WTC11 (cell line): ENCODE measurements around the gene AFAP1L1. TPM values are rescaled to one million over a fixed set of nuclear protein-coding genes. Genes with fewer than 3 reads are reported as not detected.

Experiments used
- ATAC-seq: fragments of 200-7000 bp; cut with Tn5 transposase; 2 replicates; pipeline ENCODE4 v1.10.0; 2021; ENCODE audit warnings: mild to moderate bottlenecking, moderate library complexity
- CTCF ChIA-PET: fragments of 300-600 bp; sonication (Branson Sonifier 250); formaldehyde crosslinking; loops from one replicate; lab custom pipeline; 2021; ENCODE audit warnings: antibody characterized with exemption; lab: Charles Lee
- POLR2A ChIA-PET: fragments of 350-600 bp; sonication (Branson Sonifier 250); formaldehyde crosslinking; loops from one replicate; lab custom pipeline; 2021; ENCODE audit warnings: antibody characterized with exemption; lab: Charles Lee
- DNase-seq: peaks from one replicate; pipeline ENCODE4 v3.0.0; 2021; ENCODE audit warnings: low spot score
- H3K27ac Mint-ChIP-seq: 2 replicates; pipeline ENCODE4 v1.8.0; 2021; ENCODE audit warnings: mixed read lengths
- H3K27me3 Mint-ChIP-seq: 2 replicates; pipeline ENCODE4 v1.8.0; 2021; ENCODE audit warnings: low read depth, mild to moderate bottlenecking, moderate library complexity, mixed read lengths
- H3K36me3 Mint-ChIP-seq: 2 replicates; pipeline ENCODE4 v1.8.0; 2021; ENCODE audit warnings: mixed read lengths
- H3K4me1 Mint-ChIP-seq: 2 replicates; pipeline ENCODE4 v1.8.0; 2022; ENCODE audit warnings: mixed read lengths
- H3K4me3 Mint-ChIP-seq: 2 replicates; pipeline ENCODE4 v1.8.0; 2021; ENCODE audit warnings: mild to moderate bottlenecking, moderate library complexity, mixed read lengths
- H3K9me3 Mint-ChIP-seq: 2 replicates; pipeline ENCODE4 v1.8.0; 2021; ENCODE audit warnings: mixed read lengths
- ATF1 ChIP-seq: sonication (generic); formaldehyde crosslinking; IDR thresholded peaks from 2 replicates; pipeline ENCODE4 v1.8.1; 2023; ENCODE audit warnings: mild to moderate bottlenecking, moderate library complexity, missing genetic modification reagents
- ATF3 ChIP-seq: sonication (generic); formaldehyde crosslinking; conservative IDR thresholded peaks from 2 replicates; pipeline ENCODE4 v1.8.1; 2022; ENCODE audit warnings: mild to moderate bottlenecking, missing genetic modification reagents
- IRF1 ChIP-seq: sonication (generic); formaldehyde crosslinking; IDR thresholded peaks from 2 replicates; pipeline ENCODE4 v1.8.0; 2023; ENCODE audit warnings: missing genetic modification reagents
- JAZF1 ChIP-seq: fragments of 250-450 bp; sonication (Bioruptor Pico); IDR thresholded peaks from 2 replicates; pipeline ENCODE4 v1.9.0; 2021; ENCODE audit warnings: moderate library complexity, mild to moderate bottlenecking, inconsistent platforms
- OVOL2 ChIP-seq: fragments of 250-450 bp; sonication (Bioruptor Pico); IDR thresholded peaks from 2 replicates; pipeline ENCODE4 v1.9.0; 2021; ENCODE audit warnings: mild to moderate bottlenecking, borderline replicate concordance
- PRRX2 ChIP-seq: fragments of 250-450 bp; sonication (Bioruptor Pico); IDR thresholded peaks from 2 replicates; pipeline ENCODE4 v1.8.0; 2021; ENCODE audit warnings: mild to moderate bottlenecking
- SMAD4 ChIP-seq: sonication (generic); formaldehyde crosslinking; IDR thresholded peaks from 2 replicates; pipeline ENCODE4 v1.8.0; 2022; ENCODE audit warnings: mild to moderate bottlenecking, missing genetic modification reagents
- SOX15 ChIP-seq: fragments of 250-450 bp; sonication (Bioruptor Pico); IDR thresholded peaks from 2 replicates; pipeline ENCODE4 v1.9.0; 2021; ENCODE audit warnings: mild to moderate bottlenecking
- STAT6 ChIP-seq: sonication (generic); formaldehyde crosslinking; conservative IDR thresholded peaks from 2 replicates; pipeline ENCODE4 v1.8.1; 2023; ENCODE audit warnings: mild to moderate bottlenecking, low read depth, missing genetic modification reagents, moderate library complexity
- ZNF263 ChIP-seq: sonication (generic); formaldehyde crosslinking; IDR thresholded peaks from 2 replicates; pipeline ENCODE4 v1.8.1; 2022; ENCODE audit warnings: low read depth, mild to moderate bottlenecking, moderate library complexity, missing genetic modification reagents
- ZNF281 ChIP-seq: sonication (generic); formaldehyde crosslinking; IDR thresholded peaks from 2 replicates; pipeline ENCODE4 v1.8.0; 2023; ENCODE audit warnings: mild to moderate bottlenecking, missing genetic modification reagents
- ZNF416 ChIP-seq: fragments of 250-450 bp; sonication (Bioruptor Pico); IDR thresholded peaks from 2 replicates; pipeline ENCODE4 v1.9.0; 2021; ENCODE audit warnings: mild to moderate bottlenecking, inconsistent platforms
- total RNA-seq: library from RNA; stranded (reverse); gene quantifications from 3 replicates; pipeline ENCODE4 v1.2.3, GENCODE V29; 2021

Gene AFAP1L1
- total RNA-seq, 1 experiment from 2014 or later: 8.4 TPM

GRCh38 chr5:149297340-149298025, 25.8 kb downstream of the AFAP1L1 start:
- CTCF ChIA-PET: interaction anchor here (0.6 to 1.8 kb wide), 4 partner anchors 17 to 33 kb away, joined by 3 to 5 read pairs (median 4); no protein-coding TSS in a partner anchor
- POLR2A ChIA-PET: no interaction called here

GRCh38 chr5:149298163-149298562, 26.5 kb downstream of the AFAP1L1 start:
- TF ChIP-seq ZNF416: no peak
- CTCF ChIA-PET: interaction anchor here (1.1 to 1.8 kb wide), 3 partner anchors 16 to 33 kb away, joined by 4 to 6 read pairs (median 5); no protein-coding TSS in a partner anchor
- DNase-seq (no peak), ATAC-seq (no peak)
- Mint-ChIP-seq H3K9me3 (no peaks in the 10 kb centered on the region), H3K4me3 (no peak overlapping the region), H3K27ac (no peak overlapping the region), H3K27me3 (no peaks in the 10 kb centered on the region), H3K4me1 (peaks cover 23% of the 10 kb centered on the region), H3K36me3 (no peaks in the 10 kb centered on the region)
- POLR2A ChIA-PET: no interaction called here

More at GRCh38 chr5:149297340-149298025, 25.8 kb downstream of the AFAP1L1 start:
- DNase-seq (no peak), ATAC-seq (no peak)
- H3K9me3 Mint-ChIP-seq: no peaks in the 10 kb centered on the region
- TF ChIP-seq ZNF281 (CRISPR knock-in tag): no peak
- TF ChIP-seq JAZF1 (CRISPR knock-in tag): no peak
- no peak for TF ChIP-seq ATF1 (CRISPR knock-in tag)
- TF ChIP-seq PRRX2 (CRISPR knock-in tag): no peak
- no peak for TF ChIP-seq IRF1 (CRISPR knock-in tag)
- no peak for TF ChIP-seq ATF3 (CRISPR knock-in tag)
- peaks cover 23% of the 10 kb centered on the region for H3K4me1 Mint-ChIP-seq
- H3K4me3 Mint-ChIP-seq: no peak overlapping the region
- H3K27me3 Mint-ChIP-seq: no peaks in the 10 kb centered on the region
- H3K36me3 Mint-ChIP-seq: no peaks in the 10 kb centered on the region
- H3K27ac Mint-ChIP-seq: no peak overlapping the region

GRCh38 chr5:149298842-149299404, 27.3 kb downstream of the AFAP1L1 start:
- DNase-seq: no peak
- no peaks in the 10 kb centered on the region for H3K36me3 Mint-ChIP-seq
- no peak for ATAC-seq
- ChIA-PET CTCF (interaction anchor here (1.4 to 1.8 kb wide), 2 partner anchors 16 to 33 kb away, joined by 5 to 6 read pairs; no protein-coding TSS in a partner anchor), POLR2A (no interaction called here)
- no peak overlapping the region; the same call in 1 of the 2 replicates for H3K27ac Mint-ChIP-seq
- no peaks in the 10 kb centered on the region for H3K27me3 Mint-ChIP-seq
- H3K4me1 Mint-ChIP-seq: peaks cover 23% of the 10 kb centered on the region
- H3K4me3 Mint-ChIP-seq: no peak overlapping the region
- H3K9me3 Mint-ChIP-seq: no peaks in the 10 kb centered on the region
- TF ChIP-seq SOX15 (CRISPR knock-in tag): no peak
- TF ChIP-seq, all 79 proteins: peak for 0

- ATAC-seq: no peak
- no peaks in the 10 kb centered on the region for H3K27me3 Mint-ChIP-seq
- H3K4me3 Mint-ChIP-seq: no peak overlapping the region
- H3K36me3 Mint-ChIP-seq: no peaks in the 10 kb centered on the region
- ChIA-PET CTCF (interaction anchor here (0.6 to 1.8 kb wide), 3 partner anchors 15 to 141 kb away, joined by 3 to 6 read pairs (median 5); no protein-coding TSS in a partner anchor), POLR2A (no interaction called here)
- no peak overlapping the region for H3K27ac Mint-ChIP-seq
- peaks cover 19% of the 10 kb centered on the region for H3K4me1 Mint-ChIP-seq
- H3K9me3 Mint-ChIP-seq: no peaks in the 10 kb centered on the region
- TF ChIP-seq ZNF263 (CRISPR knock-in tag) (no peak), SMAD4 (CRISPR knock-in tag) (no peak), OVOL2 (CRISPR knock-in tag) (no peak), STAT6 (CRISPR knock-in tag) (no peak), ATF3 (CRISPR knock-in tag) (no peak)
- TF ChIP-seq, all 79 proteins: peak for 0
- no peak for DNase-seq
Measured at GRCh38 chr5:149299451-149300054, 27.9 kb downstream of the AFAP1L1 start.
